Activated T-cell treated with anti-CD3 and anti-CD28 coated beads for 48 hours (primary cell): ENCODE data around the gene CEP55.
"Not testable (repeated sequence)": the region's sequence is repeated elsewhere in the genome, so short reads cannot be mapped to it uniquely, and the experiment has no call there.

ENCODE experiments used
- DNase-seq: peaks from one replicate; pipeline ENCODE4 v3.0.0-alpha.2; 2020; ENCODE audit warnings: low read depth

The CEP55 gene

DNA sequence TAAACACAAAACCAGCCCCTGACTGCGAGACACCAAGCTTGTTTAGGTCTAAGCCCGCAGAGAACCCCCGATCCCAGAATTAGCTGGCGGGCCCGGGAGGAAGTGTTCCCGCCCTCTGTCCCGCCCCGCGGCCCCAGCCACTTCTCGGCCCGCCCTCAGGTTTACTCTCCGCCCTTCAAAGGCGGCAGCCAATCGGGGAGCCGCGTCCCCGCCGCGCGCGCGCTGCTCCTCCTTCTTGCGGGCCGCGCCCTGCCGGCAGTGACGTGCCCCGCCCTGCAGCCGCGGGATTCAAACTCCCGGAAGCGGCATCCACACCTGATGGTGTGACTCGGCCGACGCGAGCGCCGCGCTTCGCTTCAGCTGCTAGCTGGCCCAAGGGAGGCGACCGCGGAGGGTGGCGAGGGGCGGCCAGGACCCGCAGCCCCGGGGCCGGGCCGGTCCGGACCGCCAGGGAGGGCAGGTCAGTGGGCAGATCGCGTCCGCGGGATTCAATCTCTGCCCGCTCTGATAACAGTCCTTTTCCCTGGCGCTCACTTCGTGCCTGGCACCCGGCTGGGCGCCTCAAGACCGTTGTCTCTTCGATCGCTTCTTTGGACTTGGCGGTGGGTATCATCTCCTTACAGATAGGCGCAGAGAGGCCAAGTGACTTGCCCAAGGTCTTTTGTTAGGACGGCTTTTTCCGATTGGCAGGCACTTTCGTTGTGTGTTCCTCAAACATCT, at the start of gene CEP55:
TSS of gene CEP55 (plus strand) at position 291 of the 720 bp plus-strand sequence. CDS start 3,440 bp downstream, outside the sequence.
- DNase-seq = peak; percentile 97

GRCh38 chr10:93447019-93447418, 49.4 kb upstream of the CEP55 start:
- DNase-seq = no peak

DNA sequence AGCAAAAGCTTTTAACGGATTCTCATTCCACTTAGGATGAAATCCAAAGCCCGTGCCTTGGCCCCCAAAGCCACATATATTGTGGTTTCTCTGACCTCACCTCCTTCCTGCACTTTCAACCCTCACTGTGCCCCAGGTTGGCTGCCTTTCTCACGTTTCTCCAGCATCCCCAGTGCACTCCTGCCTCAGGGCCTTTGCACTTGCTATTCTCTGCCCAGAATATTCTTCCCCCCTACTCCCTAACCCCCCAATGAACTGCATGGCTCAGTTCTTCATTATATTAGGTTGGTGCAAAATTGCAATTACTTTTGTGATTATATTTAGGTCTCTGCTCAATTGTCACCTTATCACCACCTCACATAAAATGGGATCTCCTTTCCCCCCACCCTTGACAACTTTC, 48.4 kb upstream of the CEP55 start:
- DNase-seq = no peak

DNA sequence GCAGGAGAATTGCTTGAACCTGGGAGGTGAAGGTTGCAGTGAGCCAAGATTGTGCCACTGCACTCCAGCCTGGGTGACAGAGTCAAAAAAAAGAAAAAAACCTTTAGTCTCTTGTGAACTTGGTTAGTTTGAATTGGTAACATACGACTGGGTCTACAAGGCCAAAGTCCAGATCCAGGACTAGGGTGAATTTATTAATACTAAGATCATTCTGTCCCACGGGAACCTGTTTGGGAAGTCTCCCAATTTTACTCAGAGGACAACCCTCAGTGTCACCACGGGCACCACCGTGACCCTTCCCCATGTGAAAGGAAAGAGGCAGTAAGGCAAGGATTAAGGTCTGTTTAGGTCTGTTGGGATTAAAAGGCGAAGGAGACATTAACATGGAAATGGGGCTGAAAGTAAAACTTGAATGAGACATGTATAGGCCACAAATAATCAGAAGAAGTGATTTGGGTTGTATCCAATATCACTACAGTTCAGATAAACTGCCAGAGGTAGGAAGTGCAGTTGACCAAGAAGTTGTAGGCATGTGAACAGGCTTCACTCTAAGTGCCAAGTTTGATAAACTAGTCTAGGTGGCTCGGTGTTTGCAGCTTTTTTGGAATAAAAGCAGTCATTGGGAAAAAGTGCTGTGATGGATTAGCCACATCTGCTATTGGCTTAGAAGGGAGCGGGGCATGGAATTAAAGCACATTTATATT, 45.0 kb upstream of the CEP55 start:
- DNase-seq = no peak

DNA sequence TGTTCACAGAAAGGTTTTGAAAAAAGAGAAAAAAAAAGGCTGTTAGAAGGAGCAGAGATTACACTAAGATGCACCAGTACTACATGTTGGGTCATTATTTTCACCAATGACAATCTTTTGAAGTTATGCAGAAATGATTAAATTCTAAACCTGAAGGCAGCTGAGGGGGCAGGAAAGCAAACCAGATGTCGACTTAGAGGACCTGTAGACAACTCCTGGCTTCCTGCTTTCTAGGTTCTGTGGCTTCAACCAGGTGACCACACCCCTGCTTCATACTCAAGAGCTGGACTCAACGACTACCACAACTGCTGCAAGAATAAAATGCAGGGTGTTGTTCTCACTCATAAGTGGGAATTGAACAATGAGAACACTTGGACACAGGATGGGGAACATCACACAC, 44.3 kb upstream of the CEP55 start:
- DNase-seq = peak; percentile 17

DNA sequence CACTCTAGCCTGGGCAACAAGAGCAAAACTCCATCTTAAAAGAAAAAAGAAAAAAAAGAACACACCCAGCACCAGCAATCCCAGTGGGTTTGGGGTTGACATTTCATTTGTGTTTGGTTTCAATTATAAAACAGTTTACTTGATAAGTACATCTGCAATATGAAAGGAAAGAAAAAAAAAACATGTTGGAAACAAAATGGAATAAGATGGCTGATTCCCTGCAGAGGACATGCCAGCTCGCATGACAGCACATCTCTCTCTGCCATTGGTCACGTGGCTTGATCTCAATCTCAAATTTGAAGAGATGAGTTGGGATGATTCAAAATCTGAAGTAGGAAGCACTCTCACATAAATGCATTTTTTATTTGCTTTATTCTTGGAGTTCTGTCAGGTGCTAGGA, 42.3 kb upstream of the CEP55 start:
- no peak for DNase-seq

GRCh38 chr10:93454736-93455135, 41.7 kb upstream of the CEP55 start:
- DNase-seq = no peak

DNA sequence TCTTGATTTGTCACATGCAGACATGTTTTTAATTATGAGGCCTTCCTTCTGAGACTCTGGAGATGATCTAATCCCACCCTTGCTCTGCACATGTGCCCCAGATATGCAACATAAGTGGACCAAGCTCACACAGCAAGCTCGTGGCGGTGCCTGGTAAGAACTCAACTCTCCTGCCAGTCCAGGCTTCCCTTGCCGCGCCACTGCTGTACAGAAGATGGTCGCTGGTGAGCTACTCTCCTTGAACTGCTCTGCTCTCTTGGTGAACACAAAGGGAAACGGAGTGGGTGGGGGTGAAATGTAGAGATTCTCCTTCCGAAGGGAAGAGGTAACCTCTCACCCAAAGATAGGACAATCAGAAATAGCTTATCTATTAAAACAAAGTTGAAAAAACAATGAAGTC, 39.9 kb upstream of the CEP55 start:
- DNase-seq = no peak

GRCh38 chr10:93457511-93457910, 38.9 kb upstream of the CEP55 start:
- DNase-seq = no peak

DNA sequence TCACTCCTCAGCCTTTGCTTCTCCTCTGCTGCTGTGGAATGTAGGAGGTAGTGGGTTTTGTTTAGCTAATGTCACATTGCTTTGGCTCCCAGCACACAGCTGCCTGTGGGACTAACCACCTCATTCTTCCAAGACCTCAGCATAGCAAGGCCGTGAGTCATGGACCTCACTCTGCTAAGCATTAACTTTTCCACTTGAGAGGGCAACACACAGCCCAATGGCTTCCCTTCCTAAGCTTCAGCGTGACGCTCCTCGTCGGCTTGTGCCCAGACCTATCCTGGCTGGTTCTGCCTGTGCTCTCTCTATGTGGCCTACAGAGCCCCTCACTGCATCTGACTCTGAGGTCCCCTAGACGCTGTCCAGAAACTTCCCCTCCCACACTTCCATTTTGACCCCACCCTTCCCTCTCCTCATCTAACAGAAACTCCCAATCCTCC, 37.6 kb upstream of the CEP55 start:
- peak; percentile 27 for DNase-seq

- no peak for DNase-seq
Observed at GRCh38 chr10:93459466-93459865, 36.9 kb upstream of the CEP55 start.

DNA sequence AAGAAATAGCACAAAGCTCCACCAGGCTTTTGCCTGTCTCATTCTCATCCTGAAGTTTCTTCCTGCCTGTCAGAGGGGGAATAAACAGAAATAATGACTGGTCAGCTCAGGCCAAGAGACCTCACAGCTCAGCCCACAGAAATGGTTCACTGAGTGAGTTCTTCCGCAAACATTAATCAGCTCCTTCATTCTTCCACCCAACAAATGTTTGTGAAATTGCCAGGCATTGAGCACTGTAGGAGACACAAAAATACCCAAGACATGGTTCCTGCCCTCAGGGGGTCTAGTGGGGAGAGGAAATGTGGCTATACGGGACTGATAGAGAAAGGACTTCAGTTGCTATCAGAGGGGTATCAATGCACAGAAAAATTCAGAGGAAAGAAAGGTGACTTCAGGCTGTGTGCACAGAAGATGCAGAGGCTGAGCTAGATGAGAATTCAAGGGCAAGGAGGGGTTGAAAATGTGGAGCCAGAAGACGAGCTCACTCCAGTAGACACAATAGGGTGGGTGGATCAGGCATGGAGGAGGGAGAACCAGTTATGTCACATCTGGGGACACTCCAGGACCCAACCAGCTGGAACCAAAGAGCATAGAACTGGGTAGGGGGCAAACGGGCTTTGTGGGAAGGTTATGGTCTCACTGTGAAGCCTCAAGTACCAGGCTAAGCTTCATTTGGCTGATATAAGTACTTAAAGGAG, 35.2 kb upstream of the CEP55 start:
- DNase-seq = no peak

DNA sequence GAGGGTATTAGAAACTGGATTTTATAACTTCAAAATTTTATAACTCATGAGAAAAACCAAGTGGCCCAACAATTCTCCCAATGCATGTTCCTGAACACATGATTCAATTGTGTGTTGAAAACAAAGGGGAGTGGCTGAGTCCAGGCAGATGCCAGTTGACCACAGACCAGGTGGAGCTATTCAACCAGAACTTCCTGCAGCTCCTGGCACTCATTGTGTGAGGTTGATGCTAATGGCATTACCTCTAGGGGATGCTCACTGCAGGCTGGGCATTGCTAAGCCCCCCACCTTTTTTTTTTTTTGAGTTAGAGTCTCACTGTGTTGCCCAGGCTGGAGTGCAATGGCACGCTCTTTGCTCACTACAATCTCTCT, 34.6 kb upstream of the CEP55 start:
- DNase-seq = no peak

DNA sequence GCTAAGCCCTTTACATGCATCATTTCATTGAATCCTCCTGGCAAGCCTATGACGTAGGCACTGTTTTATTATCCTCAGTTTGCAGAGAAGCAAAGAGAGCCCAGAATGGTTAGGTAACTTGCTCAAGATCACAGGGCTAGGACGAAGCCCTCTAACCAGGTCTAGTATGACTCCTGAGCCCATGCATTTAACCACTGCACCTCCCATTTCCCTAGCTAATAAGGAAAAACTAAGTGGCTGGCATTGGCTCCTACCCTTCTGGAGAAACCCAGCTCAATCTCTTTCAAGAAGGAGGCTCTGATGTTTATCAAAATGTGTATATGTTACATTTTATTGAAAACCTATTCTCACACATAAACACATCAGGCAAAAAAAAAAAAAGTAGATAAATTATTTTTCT, 34.0 kb upstream of the CEP55 start:
- DNase-seq = no peak

- DNase-seq = peak; percentile 43
Observed at GRCh38 chr10:93462881-93463280, 33.5 kb upstream of the CEP55 start.

DNA sequence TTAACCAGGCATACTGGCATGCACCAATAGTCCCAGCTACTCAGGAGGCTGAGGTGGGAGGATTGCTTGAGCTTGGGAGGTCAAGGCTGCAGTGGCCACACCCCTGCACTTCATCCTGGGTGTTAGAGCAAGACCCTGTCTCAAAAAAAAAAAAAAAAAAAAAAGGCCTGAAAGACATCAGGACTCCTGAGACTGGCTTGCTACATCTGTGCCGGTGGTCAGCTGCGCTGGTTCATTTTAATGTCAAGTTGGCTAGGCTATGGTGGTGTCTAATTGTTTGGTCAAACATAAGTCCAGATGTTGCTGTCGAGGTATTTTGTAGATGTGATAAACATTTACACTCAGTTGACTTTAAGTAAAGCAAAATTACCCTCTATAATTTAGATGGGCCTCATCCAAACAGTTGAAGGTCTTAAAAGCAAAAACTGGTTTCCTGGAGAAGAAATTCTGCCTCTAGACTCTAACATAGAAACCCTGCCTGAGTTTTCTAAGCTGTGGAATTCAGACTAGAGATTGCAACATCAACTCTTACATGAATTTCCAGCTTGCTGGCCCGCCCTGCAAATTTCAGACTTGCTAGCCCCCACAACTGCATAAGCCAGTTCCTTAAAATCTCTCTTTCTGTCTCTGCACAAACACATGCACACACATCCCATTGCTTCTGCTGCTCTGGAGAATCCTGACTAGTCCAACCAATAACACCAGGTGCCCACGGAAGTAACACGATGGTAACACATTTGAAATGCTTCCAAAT, 32.5 kb upstream of the CEP55 start:
- no peak for DNase-seq

- DNase-seq = no peak
Observed at GRCh38 chr10:93464776-93465388, 31.5 kb upstream of the CEP55 start.

DNA sequence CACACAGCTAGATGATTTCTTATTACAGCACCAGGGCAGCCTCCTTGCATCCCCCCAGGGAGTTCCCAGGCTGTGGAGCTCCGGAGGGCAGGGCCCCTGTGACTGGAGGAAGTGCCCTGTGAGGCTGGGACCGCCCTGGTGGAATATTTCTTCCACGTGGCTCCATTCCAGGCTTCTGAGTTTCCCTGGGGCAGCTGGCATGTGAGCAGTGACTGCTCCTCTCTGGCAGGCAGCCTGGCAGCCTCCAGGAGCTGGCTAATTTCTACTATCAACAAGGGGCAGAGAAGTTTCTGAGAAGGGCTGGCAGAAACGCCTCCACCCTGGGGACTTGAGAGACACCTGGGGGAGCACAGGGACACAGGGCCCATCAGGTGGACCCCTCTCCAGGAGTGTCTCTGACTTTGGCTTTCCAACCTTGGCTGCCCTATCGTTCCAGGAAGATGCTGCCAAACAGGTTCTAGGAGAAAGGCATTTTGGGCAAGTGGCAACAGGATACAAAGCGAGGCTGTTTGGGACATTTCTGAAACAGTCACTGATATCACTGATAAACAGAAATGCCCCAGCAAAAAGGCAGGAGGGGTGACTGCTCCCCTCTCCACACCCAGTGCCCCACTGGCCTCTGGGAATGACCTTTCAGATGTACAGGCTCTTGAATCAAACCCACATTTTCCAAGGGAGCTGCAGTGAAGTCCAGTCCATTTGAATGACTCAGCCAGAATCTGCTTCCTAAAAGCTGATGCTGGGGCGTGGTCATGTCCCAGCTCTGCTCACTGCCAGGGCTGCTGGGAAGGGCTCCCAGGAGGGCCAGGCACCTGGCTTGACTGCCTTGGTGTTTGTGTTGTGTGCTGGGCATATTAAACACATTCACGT, 30.4 kb upstream of the CEP55 start:
- DNase-seq = no peak

DNA sequence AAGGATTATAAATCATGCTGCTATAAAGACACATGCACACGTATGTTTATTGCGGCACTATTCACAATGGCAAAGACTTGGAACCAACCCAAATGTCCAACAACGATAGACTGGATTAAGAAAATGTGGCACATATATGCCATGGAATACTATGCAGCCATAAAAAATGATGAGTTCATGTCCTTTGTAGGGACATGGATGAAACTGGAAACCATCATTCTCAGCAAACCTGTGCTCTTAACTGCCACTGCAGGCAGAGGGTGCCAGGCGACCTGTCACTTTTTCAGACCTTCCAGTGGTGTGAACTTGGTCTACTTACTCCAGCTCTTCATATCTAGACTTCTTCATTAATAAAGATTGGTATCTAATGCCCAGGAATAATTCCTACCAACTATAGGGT, 28.8 kb upstream of the CEP55 start:
- not testable (repeated sequence) for DNase-seq

GRCh38 chr10:93468461-93469213, 27.8 kb upstream of the CEP55 start:
- no peak for DNase-seq
